ENCODE measurements around the gene OR51E1.

OR51E1 gene

DNA sequence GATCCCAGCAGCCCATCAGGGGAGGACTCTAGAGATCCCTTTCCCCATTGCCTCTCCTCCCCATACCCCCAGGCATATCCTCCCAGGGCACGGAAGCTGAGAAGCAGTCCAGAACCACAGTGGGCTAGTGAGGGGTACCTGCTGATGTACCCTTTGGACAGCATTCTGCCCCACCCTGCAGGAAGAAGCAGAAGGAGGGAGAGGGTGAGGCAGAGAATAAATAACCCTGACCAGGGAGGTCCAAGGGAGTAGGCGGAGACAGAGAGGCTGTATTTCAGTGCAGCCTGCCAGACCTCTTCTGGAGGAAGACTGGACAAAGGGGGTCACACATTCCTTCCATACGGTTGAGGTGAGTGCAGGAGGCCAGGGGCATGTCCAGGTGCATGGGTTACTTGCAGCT, at the start of gene OR51E1:
OR51E1 (plus strand) TSS at position 301 of the 400 bp plus-strand sequence. CDS start 8,545 bp downstream, outside the sequence.
- DNase-seq (ENCODE audit: low read depth, low spot score): no peak

GRCh38 chr11:4605057-4605456, 38.7 kb upstream of the OR51E1 start:
- no peak for DNase-seq (ENCODE audit: low read depth, low spot score)

- DNase-seq (ENCODE audit: low read depth, low spot score): no peak
Observed at GRCh38 chr11:4606231-4607015, 37.4 kb upstream of the OR51E1 start.

DNA sequence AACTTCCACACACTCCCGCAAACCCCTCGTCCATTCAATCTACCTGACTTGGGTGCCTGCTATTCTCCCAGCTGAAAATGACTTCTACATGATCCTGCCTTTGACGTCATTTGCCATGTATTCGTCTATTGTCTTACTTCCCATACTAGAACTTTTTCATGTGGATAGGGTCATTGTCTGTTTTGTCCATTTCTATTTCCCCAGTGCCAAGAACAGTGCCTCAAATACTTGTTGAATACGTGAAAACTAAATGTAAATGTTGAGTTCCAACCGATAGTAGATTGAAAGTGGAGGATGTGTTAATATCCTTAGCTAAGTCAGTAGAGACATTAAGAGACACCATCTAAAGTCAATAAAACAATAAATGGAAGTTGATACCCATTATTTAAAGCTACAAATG, 36.7 kb upstream of the OR51E1 start:
- no peak for DNase-seq (ENCODE audit: low read depth, low spot score)

GRCh38 chr11:4607781-4608666, 35.8 kb upstream of the OR51E1 start, which contains the start of gene TRIM68:
TRIM68 (minus strand) TSS chr11:4608231; CDS start chr11:4605504, 2,727 bp downstream.
- peak; percentile 98 for DNase-seq (ENCODE audit: low read depth, low spot score)

GRCh38 chr11:4610258-4610935, 33.4 kb upstream of the OR51E1 start:
- DNase-seq (ENCODE audit: low read depth, low spot score): no peak

DNA sequence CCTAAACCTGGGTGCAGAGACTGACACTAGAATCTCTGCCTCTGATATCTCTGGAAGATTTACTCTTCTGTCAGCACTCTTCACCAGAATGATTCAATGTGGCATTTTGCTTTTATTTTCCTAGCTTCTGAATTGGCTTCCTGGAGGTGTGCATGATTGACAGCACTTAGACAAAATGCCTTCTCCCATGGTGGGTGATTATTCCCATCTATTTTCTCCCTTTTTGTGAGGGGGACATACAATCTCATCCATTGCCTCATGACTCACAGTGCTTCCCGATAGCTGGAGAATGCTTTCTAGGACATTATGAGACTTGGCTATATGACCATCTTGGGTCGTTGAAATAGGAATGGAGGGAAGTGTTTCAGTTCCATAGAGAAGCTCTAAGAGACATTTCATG, 31.8 kb upstream of the OR51E1 start:
- DNase-seq (ENCODE audit: low read depth, low spot score): no peak

GRCh38 chr11:4615856-4616444, 27.8 kb upstream of the OR51E1 start:
- DNase-seq (ENCODE audit: low read depth, low spot score): no peak

DNA sequence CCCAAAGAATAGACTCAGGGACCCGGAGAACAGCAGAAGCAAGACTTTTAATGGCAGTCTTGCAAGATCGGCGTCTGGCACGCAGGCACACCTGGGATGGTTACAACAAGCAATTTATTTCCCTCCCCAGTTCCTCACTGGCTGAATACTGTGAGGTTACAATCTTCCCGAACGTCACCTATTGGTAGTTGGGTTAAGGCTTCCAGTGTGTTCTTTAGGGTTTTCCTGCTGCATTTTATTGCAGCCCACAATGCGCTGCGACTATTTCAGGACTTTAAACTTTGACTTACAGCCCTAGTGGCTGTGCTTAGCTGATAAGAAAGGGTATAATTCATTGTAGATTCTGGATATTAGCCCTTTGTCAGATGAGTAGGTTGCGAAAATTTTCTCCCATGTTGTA, 24.3 kb upstream of the OR51E1 start:
- DNase-seq (ENCODE audit: low read depth, low spot score): no peak

DNA sequence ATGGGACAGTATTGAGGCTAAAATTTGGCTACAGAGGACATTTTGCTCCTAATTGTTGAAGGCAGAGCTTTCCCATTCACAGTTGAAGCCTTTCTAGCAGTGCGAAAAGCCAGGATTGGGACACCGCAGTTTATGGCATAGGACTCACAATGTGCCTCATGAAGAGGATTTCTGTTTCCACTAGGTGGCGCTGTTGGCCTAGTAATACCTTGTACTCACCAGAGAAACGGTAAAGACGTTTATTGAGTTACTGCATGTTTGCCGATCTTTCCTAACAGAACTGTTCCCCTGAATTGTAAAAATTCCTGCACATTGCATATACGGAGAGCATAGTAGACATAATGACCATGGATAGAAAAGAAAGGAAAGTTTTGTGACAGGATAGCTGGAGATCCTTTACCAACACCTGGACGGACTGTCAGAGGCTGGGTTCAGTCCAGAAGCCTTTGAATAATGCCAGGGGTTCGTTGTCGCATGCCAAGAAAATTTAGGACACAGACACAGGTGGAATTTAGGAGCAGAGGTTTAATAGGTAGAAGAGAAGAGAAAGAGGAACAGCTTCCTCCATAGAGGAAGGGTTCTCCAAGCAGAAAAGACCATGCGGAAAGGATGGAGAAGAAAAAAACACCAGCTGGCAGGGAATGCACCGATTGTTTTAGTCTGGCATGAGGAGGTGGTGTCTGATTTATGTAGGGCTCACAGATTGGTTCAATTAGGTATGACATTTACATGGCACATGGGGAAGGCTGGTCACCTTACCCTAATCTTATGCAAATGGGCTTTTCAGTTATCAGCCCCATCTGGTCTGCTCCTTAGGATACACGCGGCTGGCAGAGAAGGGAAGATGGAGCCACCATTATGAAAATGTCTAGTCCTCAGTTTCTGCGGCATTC, 17.3 kb upstream of the OR51E1 start:
- DNase-seq (ENCODE audit: low read depth, low spot score): peak; percentile 60

GRCh38 chr11:4636136-4636535, 7.6 kb upstream of the OR51E1 start:
- DNase-seq (ENCODE audit: low read depth, low spot score): no peak

DNA sequence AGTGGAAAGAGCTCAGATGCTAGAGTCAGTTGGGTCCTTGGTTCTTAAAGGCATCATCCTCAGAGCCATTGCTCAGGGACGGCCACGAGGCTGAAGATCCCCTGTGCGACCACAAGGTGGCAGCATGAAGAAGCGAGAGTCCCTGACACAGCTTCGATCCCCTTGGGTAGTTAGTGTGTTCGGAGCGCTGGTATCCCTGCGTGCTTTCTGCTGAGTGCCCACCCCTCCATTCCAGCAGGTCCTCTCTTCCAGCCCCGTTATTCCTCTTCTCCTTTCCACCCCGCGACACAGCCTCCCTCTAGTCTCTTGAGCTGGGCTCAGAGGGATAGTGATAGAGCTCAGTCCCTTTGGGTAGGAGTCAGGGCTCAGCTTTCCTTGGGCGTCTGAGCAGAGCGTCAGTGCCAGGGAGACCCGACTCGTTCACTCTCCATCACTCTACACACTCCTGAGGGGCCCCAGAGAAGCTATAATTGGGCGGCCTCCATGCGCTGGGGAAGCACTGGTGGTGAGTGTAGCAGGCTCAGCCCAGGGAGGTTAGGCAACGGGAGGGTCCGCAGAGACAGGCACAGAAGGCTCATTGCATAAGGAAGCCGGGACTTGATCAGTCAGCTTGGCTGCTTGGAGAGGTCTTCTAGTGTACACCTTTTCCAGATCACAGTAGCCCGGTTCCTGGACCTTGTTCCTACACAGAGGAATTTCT, 6.7 kb upstream of the OR51E1 start, which contains the start of gene OR51D1:
OR51D1 (plus strand) TSS at position 516 of the 700 bp plus-strand sequence. CDS start 2,314 bp downstream, outside the sequence.
- DNase-seq (ENCODE audit: low read depth, low spot score): peak; percentile 85

DNA sequence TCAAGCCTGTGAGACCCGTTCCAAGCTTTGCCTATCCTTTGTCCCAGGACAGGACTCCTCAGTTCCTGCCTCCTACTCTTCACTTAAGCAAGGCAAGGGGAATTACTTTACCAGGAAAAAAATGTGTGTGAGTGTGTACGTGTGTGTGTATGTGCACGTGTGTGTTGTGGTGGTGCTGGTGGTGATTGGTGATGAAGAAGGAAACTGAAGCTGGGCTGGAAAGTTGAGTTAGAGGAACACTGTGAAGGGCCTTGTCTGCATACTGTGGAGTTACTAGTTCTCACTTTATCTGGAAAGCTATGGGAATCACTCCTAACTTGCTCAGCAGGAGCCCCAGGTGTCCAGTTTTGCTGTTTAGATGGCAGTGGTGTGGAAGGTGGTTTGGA, 6.1 kb upstream of the OR51E1 start:
- no peak for DNase-seq (ENCODE audit: low read depth, low spot score)

DNA sequence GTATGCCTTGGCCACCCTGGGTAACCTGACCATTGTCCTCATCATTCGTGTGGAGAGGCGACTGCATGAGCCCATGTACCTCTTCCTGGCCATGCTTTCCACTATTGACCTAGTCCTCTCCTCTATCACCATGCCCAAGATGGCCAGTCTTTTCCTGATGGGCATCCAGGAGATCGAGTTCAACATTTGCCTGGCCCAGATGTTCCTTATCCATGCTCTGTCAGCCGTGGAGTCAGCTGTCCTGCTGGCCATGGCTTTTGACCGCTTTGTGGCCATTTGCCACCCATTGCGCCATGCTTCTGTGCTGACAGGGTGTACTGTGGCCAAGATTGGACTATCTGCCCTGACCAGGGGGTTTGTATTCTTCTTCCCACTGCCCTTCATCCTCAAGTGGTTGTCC, 3.9 kb upstream of the OR51E1 start:
- DNase-seq (ENCODE audit: low read depth, low spot score): no peak

- no peak for DNase-seq (ENCODE audit: low read depth, low spot score)
Observed at GRCh38 chr11:4641501-4641900, 2.3 kb upstream of the OR51E1 start.

GRCh38 chr11:4642043-4642442, 1.7 kb upstream of the OR51E1 start:
- DNase-seq (ENCODE audit: low read depth, low spot score): no peak

DNA sequence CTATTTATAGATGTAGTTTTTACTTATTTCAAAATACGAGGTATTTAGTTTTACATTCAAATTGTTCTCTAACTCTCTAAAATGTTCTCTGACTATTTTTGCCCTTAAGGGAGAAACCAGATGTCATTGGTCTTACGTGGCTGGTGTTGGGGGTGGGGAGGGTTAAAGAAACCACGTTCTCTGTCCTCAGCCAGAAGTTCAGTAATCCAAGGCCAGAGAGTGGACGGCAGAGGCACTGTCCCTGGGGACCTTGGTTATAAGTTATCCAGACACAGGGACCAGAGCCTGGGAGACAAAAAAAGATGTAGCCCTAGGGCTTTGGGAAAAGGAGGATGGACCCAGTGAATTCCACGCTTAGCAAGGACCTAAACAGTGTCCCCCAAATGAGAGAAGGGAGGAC, 706 bp upstream of the OR51E1 start:
- no peak for DNase-seq (ENCODE audit: low read depth, low spot score)

DNA sequence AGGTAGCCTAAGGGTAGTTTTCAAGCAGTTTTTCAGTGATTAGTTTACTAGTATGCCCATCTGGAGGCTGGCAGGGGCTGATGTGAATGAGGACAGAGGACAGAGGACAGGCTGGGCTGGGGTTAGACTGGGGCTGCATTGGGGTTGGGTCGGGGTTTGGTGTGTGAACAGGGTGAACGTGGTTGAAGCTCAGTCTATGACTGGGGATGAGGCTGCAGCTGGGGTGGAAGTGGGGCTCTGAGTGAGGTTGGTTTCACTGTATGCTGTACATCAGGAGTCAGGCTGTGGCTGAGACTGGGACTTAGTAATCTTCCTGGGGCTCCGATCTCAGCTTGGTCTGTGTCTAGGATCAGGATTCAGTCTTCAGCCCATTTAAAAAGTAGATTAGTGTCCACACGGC, 451 bp downstream of the OR51E1 start:
- no peak for DNase-seq (ENCODE audit: low read depth, low spot score)

GRCh38 chr11:4645974-4646373, 2.2 kb downstream of the OR51E1 start:
- DNase-seq (ENCODE audit: low read depth, low spot score): no peak

DNA sequence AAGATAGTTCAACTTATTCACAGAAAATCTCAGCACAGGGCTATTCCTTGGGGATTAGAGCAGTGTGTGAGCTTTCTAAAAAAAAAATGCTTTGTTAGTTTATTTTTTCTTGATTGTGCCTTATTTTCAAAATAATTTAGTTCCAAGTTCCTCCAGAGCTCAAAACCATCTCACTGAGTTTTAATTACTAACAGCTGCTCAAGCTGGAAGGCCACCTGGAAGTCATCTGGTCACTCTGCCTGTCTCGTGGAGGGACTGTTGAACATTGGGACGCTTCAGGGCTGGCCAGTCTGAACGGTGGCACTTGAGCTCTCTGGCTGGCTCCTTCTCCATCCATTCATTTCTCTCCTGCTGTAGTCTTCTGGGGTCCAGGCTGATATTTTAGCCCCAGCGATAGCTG, 4.0 kb downstream of the OR51E1 start:
- DNase-seq (ENCODE audit: low read depth, low spot score): no peak

Measured in ELF-1 (cell line).